GM19240 (cell line): ENCODE measurements around the gene AAMDC.
A peak's percentile ranks its signal among the peaks of the same experiment; 100 is the strongest.

ENCODE experiments used
- DNase-seq: peaks from one replicate; pipeline ENCODE4 v3.0.0; 2011; ENCODE audit warnings: low spot score; ENCODE audit not compliant: insufficient read length

The AAMDC gene

DNA sequence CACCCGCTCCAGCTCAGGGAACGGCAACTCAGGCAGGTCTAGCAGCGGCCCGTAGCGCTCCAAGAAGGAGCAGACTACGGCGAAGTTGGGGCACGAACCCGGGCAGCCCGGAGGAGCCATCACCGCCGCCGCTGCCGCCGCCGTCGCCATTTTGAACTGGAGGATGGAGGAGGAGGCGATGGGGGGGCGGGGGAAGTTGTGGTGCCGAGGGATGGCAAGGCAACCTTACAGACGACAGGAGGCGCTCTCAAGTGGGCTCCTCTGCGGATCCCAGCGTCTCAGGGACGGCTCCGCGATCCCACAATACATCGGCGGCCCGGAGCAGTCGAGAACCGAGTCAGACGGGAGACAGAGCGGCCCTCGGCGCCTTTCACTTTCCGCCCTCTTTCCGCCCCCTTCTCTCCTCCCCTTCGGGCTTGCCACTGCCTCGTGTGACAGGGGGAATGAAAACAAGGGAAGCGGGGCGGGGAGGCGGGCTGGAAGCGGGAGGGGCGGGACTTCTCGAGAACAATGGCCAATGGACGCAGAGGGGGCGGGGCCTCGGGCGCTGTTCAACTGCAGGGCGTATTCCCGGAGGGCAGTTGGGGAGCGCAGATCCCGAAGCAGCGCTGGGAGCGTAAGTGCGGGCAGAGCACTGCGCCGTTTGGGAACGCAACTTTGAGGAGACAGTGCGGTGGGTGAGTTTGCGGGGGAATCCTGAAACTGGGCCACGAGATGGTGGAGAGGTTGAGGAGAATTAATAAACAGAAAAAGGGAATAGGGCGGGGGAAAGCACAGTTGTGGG is at the start of gene AAMDC, which contains the start of gene RSF1:
Gene AAMDC, plus strand, starts transcription at position 580 of the 784 bp plus-strand sequence. CDS start 21,353 bp downstream, outside the sequence.
Gene RSF1, minus strand, starts transcription at position 158 of the 784 bp plus-strand sequence. Its CDS starts 8 bp downstream, at position 150.
- DNase-seq = peak; percentile 79

DNA sequence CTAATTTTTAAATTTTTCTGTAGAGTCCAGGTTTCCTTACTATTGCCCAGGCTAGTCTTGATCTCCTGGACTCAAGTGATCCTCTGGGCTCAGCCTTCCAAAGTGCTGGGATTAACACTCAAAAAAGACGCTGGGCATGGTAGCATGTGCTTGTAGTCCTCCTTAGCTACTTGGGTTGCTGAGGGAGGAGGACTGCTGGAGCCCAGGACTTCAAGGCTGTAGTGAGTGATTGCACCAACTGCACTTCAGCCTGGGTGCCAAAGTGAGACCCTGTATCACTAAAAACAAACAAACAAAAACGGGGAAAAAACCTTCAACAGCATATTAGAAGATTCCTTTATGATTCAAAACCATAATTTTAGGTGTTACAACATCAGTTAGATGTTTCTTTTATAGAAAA is 45.0 kb upstream of the AAMDC start:
- no peak for DNase-seq

- no peak for DNase-seq
Measured at GRCh38 chr11:77776455-77776854, 44.5 kb upstream of the AAMDC start.

DNA sequence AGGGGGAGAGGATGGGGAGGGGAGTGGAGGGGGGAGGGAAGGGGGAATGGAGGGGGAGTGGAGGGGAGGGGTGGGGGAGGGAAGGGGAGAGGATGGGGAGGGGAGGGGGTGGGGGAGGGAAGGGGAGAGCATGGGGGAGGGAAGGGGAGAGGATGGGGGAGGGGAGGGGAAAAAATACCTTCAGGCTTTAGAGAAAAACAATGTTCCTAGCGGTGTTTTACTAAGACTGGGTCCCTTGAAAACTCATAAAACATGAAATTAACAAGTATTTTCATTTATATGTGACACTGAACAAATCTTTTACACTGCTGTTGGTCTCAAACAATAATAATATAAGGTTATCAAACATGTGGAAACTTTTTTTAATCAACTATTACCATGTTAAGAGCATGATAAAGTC is 42.8 kb upstream of the AAMDC start:
- DNase-seq = no peak

DNA sequence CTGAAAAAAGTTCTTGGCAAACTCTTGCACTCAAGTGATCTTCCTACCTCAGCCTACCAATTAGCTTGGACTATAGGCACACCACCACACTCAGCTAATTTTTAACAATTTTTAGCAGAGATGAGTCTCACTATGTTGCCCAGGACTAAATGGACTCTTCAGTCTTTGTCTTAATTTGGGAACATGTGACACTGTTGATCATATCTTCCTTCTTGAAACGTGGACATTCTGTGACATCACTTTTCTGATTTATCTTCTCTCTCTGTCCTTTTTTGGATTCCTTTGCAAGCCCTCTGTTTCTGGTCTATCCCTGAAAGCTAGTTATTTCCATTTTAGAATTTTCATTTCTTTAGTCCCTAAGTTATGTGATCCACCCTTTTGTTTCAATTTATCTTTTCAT is 42.4 kb upstream of the AAMDC start:
- no peak for DNase-seq

GRCh38 chr11:77779935-77780334 is 41.0 kb upstream of the AAMDC start:
- no peak for DNase-seq

- DNase-seq = no peak
Measured at GRCh38 chr11:77783025-77783424, 37.9 kb upstream of the AAMDC start.

GRCh38 chr11:77784572-77784971 is 36.4 kb upstream of the AAMDC start:
- no peak for DNase-seq

- no peak for DNase-seq
Measured at GRCh38 chr11:77789061-77789730, 31.7 kb upstream of the AAMDC start.

GRCh38 chr11:77789731-77790476 is 31.0 kb upstream of the AAMDC start:
- no peak for DNase-seq

DNA sequence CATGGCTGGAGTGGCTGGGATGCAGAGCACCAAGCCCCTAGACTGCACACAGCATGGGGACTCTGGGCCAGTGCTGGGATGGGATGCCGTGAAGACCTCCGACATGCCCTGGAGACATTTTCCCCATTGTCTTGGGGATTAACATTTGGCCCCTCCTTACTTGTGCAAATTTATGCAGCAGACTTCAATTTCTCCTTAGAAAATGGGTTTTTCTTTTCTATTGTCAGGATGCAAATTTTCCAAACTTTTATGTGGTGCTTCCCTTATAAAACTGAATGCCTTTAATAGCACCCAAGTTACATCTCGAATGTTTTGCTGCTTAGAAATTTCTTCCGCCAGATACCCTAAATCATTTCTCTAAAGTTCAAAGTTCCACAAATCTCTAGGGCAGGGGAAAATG is 29.6 kb upstream of the AAMDC start:
- DNase-seq = no peak

- DNase-seq = no peak
Measured at GRCh38 chr11:77793972-77794371, 27.0 kb upstream of the AAMDC start.

GRCh38 chr11:77799338-77799737 is 21.6 kb upstream of the AAMDC start:
- no peak for DNase-seq

DNA sequence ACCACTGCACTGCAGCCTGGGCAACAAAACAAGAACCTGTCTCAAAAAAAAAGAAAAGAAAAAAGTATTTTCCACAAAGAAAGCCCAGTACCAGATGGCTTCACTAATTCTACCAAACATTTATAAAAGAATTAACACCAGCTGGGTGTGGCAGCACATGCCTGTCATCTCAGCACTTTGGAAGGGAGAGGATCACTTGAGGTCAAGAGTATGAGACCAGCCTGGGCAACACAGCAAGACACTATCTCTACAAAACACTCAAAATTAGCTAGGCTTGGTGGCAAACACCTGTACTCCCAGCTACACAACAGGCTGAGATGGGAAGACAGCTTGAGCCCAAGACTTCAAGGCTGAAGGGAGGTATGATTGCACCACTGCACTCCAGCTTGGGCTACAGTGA is 20.5 kb upstream of the AAMDC start:
- DNase-seq = no peak

DNA sequence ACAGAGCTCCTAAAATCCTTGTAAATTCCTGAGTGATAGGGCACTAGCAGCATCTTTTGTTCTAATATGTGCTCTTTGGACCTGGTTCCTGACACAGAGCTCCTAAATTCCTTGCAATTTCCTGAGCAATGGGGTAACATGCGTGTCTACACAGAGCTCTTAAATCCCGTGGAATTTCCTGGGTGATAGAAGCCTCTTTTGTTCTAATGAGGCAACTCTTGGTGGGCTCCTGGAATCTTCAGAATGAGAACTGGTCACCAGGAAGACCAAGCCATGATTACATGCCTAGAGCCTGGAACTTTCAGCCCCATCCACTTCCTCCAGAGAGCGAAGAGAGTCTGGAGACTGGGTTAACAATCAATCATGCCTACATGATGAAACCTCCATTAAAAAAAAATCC is 19.5 kb upstream of the AAMDC start:
- no peak for DNase-seq

GRCh38 chr11:77806415-77806814 is 14.5 kb upstream of the AAMDC start:
- DNase-seq = no peak

GRCh38 chr11:77806993-77807392 is 14.0 kb upstream of the AAMDC start:
- DNase-seq = no peak

DNA sequence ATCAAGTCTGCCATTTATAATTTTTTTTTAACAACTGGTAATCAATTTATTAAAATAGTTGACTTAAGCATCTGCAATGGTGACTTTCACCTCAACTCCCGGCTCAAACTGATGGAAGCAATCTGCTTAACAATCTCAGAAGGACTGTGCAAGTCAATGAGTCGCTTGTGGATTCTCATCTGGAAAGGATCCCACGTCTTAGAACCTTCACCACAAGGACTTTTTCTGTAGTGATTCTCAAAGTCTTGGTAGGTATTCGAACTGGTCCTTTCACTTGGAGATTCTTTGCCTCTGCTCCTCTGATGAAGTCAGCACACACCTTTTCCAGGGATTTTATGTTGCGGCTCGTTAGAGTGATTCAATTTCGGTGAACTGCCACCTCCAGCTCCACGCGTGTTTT is 7.7 kb upstream of the AAMDC start:
- no peak for DNase-seq

GRCh38 chr11:77814848-77815247 is 6.1 kb upstream of the AAMDC start:
- no peak for DNase-seq

DNA sequence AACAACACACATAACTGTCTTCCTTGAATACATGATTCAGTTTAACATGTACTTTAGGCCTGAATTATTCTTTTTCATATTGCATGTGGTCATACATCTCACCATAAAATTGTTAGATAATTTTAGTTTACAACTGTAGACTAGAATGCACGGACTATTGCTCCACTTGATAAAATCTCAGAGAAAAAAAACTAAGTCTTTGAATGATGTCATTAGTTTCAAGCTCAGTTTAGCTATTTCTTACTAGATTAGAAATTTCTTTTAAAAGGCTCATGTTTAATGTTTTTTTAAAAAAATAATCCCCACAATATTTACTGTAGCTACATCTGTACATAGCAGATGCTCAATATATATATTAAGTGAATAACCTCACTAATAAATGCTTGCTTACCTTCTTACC is 5.5 kb upstream of the AAMDC start:
- no peak for DNase-seq

DNA sequence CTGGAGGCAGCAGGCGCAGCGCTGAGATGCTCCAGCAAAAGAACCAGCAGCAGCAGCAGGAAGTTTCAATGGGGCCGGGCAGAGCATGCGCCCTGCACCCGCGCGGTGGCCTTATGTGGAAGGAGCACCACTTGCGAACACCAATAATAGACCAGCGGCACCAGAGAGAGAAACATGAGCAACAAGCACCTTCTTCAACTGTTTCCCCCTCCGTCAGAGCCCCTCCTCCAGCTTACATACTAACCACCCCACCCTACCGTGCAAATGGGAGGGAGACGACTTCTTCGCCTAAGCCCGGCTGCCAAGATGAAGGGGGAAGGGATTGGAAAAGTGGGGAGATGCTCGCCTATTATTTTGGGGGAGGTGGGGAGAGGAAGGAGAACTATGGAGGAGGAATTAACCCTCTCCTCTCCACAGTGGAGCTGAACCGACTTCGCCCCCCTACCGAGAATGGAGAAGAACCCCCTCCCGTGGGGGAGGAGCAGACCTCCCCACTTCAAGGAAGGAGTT is 1.5 kb upstream of the AAMDC start:
- DNase-seq = peak; percentile 55
